ENCODE results near the gene CARD14. TPM values are rescaled to one million over a fixed set of nuclear protein-coding genes. Genes with fewer than 3 reads are reported as not detected.

CARD14 gene
- total and polyA plus RNA-seq, 2 experiments from 2014 or later: 0.08 to 0.52 TPM

DNA sequence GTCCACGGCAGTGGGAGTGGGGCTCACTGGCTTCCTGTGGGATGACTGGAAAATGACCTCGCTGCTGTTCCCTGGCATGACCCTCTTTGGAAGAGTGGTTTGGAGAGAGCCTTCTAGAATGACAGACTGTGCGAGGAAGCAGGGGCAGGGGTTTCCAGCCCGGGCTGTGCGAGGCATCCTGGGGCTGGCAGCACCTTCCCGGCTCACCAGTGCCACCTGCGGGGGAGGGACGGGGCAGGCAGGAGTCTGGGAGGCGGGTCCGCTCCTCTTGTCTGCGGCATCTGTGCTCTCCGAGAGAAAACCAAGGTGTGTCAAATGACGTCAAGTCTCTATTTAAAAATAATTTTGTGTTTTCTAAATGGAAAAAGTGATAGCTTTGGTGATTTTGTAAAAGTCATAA, 83.0 kb downstream of the CARD14 start:
- 0 out of 3 replicates have a peak, but pooled peaks cover 3% of the 10 kb centered on the region for H3K36me3 Mint-ChIP-seq (ENCODE audit: low read depth)
- no peak overlapping the region for H3K4me3 Mint-ChIP-seq
- peak; percentile 85 for DNase-seq (ENCODE audit: low spot score)
- no peak overlapping the region for H3K27ac Mint-ChIP-seq
- Histone ChIP-seq H3K27me3 (ENCODE audit: insufficient read depth) (no peaks in the 10 kb centered on the region), H4K20me1 (replicated peaks; ENCODE audit: insufficient read depth) (no peaks in the 10 kb centered on the region; the same call in 1 of the 2 replicates), H3K9me2 (ENCODE audit: insufficient read depth) (no peaks in the 10 kb centered on the region), H3F3A (replicated peaks; ENCODE audit: low read depth) (peaks cover 12% of the 10 kb centered on the region), H3K4me1 (ENCODE audit: insufficient read depth) (peaks cover 16% of the 10 kb centered on the region), H3K4me2 (no peak overlapping the region), H3K36me3 (ENCODE audit: insufficient read depth) (no peaks in the 10 kb centered on the region), H3K79me2 (replicated peaks; ENCODE audit: insufficient read depth) (no peaks in the 10 kb centered on the region), H3K27ac (ENCODE audit: low read depth) (no peak overlapping the region), H2AFZ (no peak overlapping the region), H3K4me3 (no peak overlapping the region)
- TF ChIP-seq ZNF114 (CRISPR knock-in tag; IDR thresholded peaks at IDR 0.05) (no peak), EZH2phosphoT487 (IDR thresholded peaks at IDR 0.05; ENCODE audit: unreplicated experiment) (no peak), JUNB (IDR thresholded peaks at IDR 0.05; ENCODE audit: unreplicated experiment) (no peak), NANOG (IDR thresholded peaks at IDR 0.05; ENCODE audit: borderline replicate concordance) (no peak)
- TF ChIP-seq, protein P1, sequence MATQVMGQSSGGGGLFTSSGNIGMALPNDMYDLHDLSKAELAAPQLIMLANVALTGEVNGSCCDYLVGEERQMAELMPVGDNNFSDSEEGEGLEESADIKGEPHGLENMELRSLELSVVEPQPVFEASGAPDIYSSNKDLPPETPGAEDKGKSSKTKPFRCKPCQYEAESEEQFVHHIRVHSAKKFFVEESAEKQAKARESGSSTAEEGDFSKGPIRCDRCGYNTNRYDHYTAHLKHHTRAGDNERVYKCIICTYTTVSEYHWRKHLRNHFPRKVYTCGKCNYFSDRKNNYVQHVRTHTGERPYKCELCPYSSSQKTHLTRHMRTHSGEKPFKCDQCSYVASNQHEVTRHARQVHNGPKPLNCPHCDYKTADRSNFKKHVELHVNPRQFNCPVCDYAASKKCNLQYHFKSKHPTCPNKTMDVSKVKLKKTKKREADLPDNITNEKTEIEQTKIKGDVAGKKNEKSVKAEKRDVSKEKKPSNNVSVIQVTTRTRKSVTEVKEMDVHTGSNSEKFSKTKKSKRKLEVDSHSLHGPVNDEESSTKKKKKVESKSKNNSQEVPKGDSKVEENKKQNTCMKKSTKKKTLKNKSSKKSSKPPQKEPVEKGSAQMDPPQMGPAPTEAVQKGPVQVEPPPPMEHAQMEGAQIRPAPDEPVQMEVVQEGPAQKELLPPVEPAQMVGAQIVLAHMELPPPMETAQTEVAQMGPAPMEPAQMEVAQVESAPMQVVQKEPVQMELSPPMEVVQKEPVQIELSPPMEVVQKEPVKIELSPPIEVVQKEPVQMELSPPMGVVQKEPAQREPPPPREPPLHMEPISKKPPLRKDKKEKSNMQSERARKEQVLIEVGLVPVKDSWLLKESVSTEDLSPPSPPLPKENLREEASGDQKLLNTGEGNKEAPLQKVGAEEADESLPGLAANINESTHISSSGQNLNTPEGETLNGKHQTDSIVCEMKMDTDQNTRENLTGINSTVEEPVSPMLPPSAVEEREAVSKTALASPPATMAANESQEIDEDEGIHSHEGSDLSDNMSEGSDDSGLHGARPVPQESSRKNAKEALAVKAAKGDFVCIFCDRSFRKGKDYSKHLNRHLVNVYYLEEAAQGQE (IDR thresholded peaks at IDR 0.05; ENCODE audit: unreplicated experiment): no peak
- TF ChIP-seq, protein P2, sequence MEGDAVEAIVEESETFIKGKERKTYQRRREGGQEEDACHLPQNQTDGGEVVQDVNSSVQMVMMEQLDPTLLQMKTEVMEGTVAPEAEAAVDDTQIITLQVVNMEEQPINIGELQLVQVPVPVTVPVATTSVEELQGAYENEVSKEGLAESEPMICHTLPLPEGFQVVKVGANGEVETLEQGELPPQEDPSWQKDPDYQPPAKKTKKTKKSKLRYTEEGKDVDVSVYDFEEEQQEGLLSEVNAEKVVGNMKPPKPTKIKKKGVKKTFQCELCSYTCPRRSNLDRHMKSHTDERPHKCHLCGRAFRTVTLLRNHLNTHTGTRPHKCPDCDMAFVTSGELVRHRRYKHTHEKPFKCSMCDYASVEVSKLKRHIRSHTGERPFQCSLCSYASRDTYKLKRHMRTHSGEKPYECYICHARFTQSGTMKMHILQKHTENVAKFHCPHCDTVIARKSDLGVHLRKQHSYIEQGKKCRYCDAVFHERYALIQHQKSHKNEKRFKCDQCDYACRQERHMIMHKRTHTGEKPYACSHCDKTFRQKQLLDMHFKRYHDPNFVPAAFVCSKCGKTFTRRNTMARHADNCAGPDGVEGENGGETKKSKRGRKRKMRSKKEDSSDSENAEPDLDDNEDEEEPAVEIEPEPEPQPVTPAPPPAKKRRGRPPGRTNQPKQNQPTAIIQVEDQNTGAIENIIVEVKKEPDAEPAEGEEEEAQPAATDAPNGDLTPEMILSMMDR (conservative IDR thresholded peaks at IDR 0.05; ENCODE audit: low read depth in 2 of 2): peak; percentile 48 to 78
- no peaks in the 10 kb centered on the region for H3K9me3 Mint-ChIP-seq
- peaks cover 19% of the 10 kb centered on the region for H3K4me1 Mint-ChIP-seq
- ATAC-seq: peak; percentile 89
- H3K27me3 Mint-ChIP-seq (ENCODE audit: insufficient read depth, low read depth, poor library complexity): peaks cover 13% of the 10 kb centered on the region

DNA sequence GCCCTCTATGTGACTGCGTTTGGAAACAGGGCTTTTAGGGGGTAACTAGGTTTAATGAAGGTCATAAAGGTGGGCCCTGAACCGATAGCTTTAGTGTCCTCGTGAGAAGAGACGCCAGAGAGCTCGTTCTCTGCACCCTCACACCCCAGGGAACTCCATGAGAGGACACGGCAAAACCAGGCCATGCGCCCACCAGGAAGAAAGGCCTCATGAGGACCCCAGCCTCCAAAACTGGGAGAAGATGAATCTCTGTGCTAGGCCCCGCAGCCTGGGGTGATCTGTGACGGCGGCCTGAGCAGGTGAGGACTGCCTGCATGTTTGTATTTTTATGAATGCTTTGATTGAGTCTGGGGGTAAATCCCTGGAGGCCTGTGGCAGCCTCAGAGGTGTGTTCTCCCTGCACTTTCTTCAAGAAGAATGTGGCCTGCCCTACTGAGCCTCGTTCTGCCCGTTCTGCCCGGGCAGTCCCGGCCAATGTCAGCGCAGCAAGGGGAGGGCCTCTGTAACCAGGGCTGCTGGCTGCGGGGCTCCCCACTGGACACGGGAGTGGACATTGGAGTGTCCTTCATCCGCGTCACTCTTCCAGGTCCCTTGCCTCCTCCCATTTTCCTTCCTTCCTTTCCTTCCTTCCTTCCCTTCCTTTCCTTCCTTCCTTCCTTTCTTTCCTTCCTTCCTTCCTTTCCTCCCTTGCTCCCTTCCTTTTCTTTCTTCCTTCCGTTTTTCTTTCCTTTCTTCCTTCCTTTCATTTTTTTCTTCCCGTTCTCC, 84.0 kb downstream of the CARD14 start:
- Histone ChIP-seq H3K4me3 (no peak overlapping the region), H3K79me2 (replicated peaks; ENCODE audit: insufficient read depth) (no peaks in the 10 kb centered on the region), H4K20me1 (replicated peaks; ENCODE audit: insufficient read depth) (no peaks in the 10 kb centered on the region; the same call in 1 of the 2 replicates), H3K27me3 (ENCODE audit: insufficient read depth) (no peaks in the 10 kb centered on the region), H3K4me2 (no peak overlapping the region), H3K4me1 (ENCODE audit: insufficient read depth) (peaks cover 25% of the 10 kb centered on the region), H3K9me2 (ENCODE audit: insufficient read depth) (no peaks in the 10 kb centered on the region), H2AFZ (no peak overlapping the region), H3K27ac (ENCODE audit: low read depth) (0 out of 2 replicates have a peak overlapping the region, but pooled peaks have one; percentile 63), H3F3A (replicated peaks; ENCODE audit: low read depth) (peaks cover 19% of the 10 kb centered on the region), H3K36me3 (ENCODE audit: insufficient read depth) (no peaks in the 10 kb centered on the region)
- H3K4me1 Mint-ChIP-seq: peaks cover 28% of the 10 kb centered on the region
- H3K27me3 Mint-ChIP-seq (ENCODE audit: insufficient read depth, low read depth, poor library complexity): peaks cover 15% of the 10 kb centered on the region
- DNase-seq (ENCODE audit: low spot score): no peak
- 0 out of 3 replicates have a peak, but pooled peaks cover 3% of the 10 kb centered on the region for H3K36me3 Mint-ChIP-seq (ENCODE audit: low read depth)
- H3K9me3 Mint-ChIP-seq: no peaks in the 10 kb centered on the region
- no peak for ATAC-seq
- H3K4me3 Mint-ChIP-seq: no peak overlapping the region
- H3K27ac Mint-ChIP-seq: peak overlapping the region; percentile 75
- TF ChIP-seq CREB1 (CRISPR knock-in tag; IDR thresholded peaks at IDR 0.05; ENCODE audit: low read depth) (no peak), STAT1 (IDR thresholded peaks at IDR 0.05; ENCODE audit: unreplicated experiment) (no peak), ZNF331 (CRISPR knock-in tag; IDR thresholded peaks at IDR 0.05; ENCODE audit: low read depth) (no peak), NANOG (IDR thresholded peaks at IDR 0.05; ENCODE audit: borderline replicate concordance) (no peak), EZH2phosphoT487 (IDR thresholded peaks at IDR 0.05; ENCODE audit: unreplicated experiment) (no peak), JUNB (IDR thresholded peaks at IDR 0.05; ENCODE audit: unreplicated experiment) (no peak), EZH2 (IDR thresholded peaks at IDR 0.05; ENCODE audit: low read depth, unreplicated experiment) (no peak)
- TF ChIP-seq, protein P1 (IDR thresholded peaks at IDR 0.05; ENCODE audit: unreplicated experiment): no peak
- TF ChIP-seq, protein P2 (conservative IDR thresholded peaks at IDR 0.05; ENCODE audit: low read depth in 2 of 2): no peak
